Suprapubic skin (tissue), 3 donors: Measurements from ENCODE around the gene PI4K2A.

ENCODE experiments used
- POLR2AphosphoS5 ChIP-seq, 3 donors: sonication (generic); formaldehyde crosslinking; IDR thresholded peaks; one replicate each; pipeline ENCODE4 v1.6.1; 2017; ENCODE audit warnings: antibody characterized with exemption in 3 of 3
- TF ChIP-seq, protein P1 (sequence below), 2 donors: fragments of 200-600 bp in 1 of 2; fragments of 450-650 bp in 1 of 2; sonication (generic) in 1 of 2; IDR thresholded peaks; one replicate each; pipeline ENCODE4 v1.5.1; 2016 to 2019; ENCODE audit warnings: antibody characterized with exemption in 2 of 2, mild to moderate bottlenecking in 1 of 2, moderate library complexity in 1 of 2

- TF ChIP-seq, protein P1, sequence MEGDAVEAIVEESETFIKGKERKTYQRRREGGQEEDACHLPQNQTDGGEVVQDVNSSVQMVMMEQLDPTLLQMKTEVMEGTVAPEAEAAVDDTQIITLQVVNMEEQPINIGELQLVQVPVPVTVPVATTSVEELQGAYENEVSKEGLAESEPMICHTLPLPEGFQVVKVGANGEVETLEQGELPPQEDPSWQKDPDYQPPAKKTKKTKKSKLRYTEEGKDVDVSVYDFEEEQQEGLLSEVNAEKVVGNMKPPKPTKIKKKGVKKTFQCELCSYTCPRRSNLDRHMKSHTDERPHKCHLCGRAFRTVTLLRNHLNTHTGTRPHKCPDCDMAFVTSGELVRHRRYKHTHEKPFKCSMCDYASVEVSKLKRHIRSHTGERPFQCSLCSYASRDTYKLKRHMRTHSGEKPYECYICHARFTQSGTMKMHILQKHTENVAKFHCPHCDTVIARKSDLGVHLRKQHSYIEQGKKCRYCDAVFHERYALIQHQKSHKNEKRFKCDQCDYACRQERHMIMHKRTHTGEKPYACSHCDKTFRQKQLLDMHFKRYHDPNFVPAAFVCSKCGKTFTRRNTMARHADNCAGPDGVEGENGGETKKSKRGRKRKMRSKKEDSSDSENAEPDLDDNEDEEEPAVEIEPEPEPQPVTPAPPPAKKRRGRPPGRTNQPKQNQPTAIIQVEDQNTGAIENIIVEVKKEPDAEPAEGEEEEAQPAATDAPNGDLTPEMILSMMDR (IDR thresholded peaks at IDR 0.05) = peak; percentile 49 to 87
- TF ChIP-seq POLR2AphosphoS5 (IDR thresholded peaks at IDR 0.05) = no peak
Observed at GRCh38 chr10:97676770-97677581, 36.5 kb downstream of the PI4K2A start.
